Effector memory CD4-positive, alpha-beta T cell (primary cell): ENCODE results near the gene ATP6V1C2.
A peak's percentile ranks its signal among the peaks of the same experiment; 100 is the strongest.
"Not testable (repeated sequence)": the region's sequence is repeated elsewhere in the genome, so short reads cannot be mapped to it uniquely, and the experiment has no call there.

ENCODE experiments used
- DNase-seq, 3 donors: peaks; one replicate each; pipeline ENCODE4 v3.0.0-alpha.2; 2020
- H3K27ac ChIP-seq: 2 replicates; pipeline ENCODE4 v1.7.0; 2013; ENCODE audit warnings: mild to moderate bottlenecking, low read length, moderate library complexity; ENCODE audit not compliant: insufficient read depth, poor library complexity, severe bottlenecking
- H3K27me3 ChIP-seq: replicated peaks from 2 replicates; pipeline ENCODE4 v1.7.0; 2013; ENCODE audit warnings: mild to moderate bottlenecking, low read length; ENCODE audit not compliant: insufficient read depth, control insufficient read depth, poor library complexity, severe bottlenecking
- H3K36me3 ChIP-seq: 2 replicates; pipeline ENCODE4 v1.7.0; 2013; ENCODE audit warnings: mild to moderate bottlenecking, low read length, moderate library complexity; ENCODE audit not compliant: control insufficient read depth, insufficient read depth
- H3K4me1 ChIP-seq: 2 replicates; pipeline ENCODE4 v1.7.0; 2013; ENCODE audit warnings: low read length, mild to moderate bottlenecking; ENCODE audit not compliant: control insufficient read depth, insufficient read depth, poor library complexity, severe bottlenecking
- H3K4me3 ChIP-seq: 2 replicates; pipeline ENCODE4 v1.7.0; 2013; ENCODE audit warnings: low read length, low read depth, mild to moderate bottlenecking; ENCODE audit not compliant: insufficient read depth, poor library complexity, severe bottlenecking
- H3K9me3 ChIP-seq: 2 replicates; pipeline ENCODE4 v1.7.0; 2013; ENCODE audit warnings: mild to moderate bottlenecking, low read length, moderate library complexity; ENCODE audit not compliant: control insufficient read depth

The ATP6V1C2 gene

DNA sequence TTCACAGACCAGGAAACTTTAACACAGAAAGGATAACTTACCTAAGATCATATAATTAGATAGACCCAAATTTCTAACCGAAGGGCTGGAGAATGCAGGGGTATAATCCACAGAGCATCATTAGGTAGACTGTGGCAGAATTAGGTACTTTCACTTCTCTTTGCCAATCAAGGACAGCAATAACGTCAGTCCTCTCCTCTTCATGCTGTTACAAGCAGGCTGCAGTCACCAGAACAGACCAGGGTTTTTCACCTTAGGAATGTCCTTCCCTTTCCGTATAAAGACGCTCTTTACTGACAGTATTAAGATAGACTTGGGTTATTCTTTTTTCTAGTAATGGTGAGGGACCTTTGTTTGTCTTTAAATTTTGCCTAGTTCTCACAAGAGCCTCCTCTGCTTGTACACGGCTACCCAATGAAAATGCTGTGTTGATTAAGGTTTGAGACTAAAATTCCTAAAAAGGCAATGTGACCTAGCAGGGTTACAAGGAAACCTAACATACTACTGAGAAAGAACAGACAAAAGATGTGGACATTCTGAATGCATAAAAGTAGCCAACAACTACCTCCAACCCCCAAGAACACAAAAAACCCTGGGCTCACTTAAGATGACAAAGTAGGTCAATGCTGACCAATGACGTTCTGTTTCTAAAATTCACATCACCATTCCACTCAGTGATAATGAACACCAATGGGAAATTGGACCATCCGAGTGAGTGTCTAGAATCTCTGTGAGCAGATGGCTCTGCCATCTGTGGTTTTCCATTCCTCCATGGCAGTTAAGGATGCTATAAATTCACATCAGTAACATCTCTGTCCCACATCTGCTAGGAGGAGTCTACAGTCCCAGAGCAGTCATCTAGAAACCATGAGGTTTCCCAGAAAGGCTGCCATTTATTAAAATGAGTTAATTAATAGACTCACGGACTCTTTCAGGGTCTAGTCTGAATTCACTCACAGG lies 89.1 kb downstream of the ATP6V1C2 start:
- Histone ChIP-seq H3K4me3 (peak overlapping the region; percentile 79), H3K36me3 (no peaks in the 10 kb centered on the region), H3K9me3 (no peaks in the 10 kb centered on the region), H3K27me3 (no peaks in the 10 kb centered on the region), H3K4me1 (peaks cover 25% of the 10 kb centered on the region), H3K27ac (peak overlapping the region; percentile 81)
- DNase-seq, result no peak

GRCh38 chr2:10811517-10811916 lies 90.1 kb downstream of the ATP6V1C2 start:
- H3K9me3 ChIP-seq, result no peaks in the 10 kb centered on the region
- H3K27ac ChIP-seq, result peak overlapping the region; percentile 81
- H3K27me3 ChIP-seq, result no peaks in the 10 kb centered on the region
- H3K4me1 ChIP-seq, result peaks cover 25% of the 10 kb centered on the region
- peak overlapping the region; percentile 79 for H3K4me3 ChIP-seq
- H3K36me3 ChIP-seq, result no peaks in the 10 kb centered on the region
- DNase-seq, result no peak

DNA sequence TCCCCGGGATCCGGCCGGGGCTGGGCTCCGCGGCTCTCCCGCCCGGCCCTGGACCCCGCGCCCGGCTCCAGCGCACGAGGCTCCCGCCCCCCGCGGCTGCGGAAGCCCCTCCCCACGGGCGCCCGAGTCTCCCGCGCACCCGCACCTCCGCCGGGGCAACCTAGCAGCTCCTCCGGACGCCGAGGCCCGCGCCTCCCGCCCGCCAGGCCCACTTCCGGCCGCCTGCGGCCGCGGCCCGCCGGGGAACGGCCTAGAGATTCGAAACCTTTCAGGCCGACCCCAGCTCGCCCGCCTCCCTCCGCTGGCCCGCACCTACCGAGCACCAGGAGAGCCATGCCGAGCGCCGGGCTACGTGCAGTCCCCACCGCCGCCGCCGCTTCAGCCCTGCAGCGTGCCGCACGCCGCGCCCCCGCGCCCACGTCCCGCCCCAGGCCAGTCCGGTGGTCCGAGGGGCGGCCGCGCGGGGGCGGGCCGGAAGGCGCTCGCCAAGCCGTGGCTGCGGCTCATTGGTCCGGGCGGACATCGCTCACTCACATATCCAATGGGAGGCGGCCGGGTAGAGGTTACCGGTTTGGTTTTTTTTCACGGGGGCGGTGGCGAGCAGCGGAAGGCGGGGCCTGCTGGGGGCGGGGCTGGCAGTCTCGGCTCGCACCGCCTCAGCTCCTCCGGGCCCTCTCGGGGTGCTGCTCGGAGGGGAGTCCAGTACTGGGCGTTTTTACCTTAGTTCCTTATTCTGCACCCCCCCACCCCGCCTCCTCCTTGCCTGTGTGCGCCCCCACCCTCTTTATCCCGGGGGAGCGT lies 91.1 kb downstream of the ATP6V1C2 start, which contains the start of gene PDIA6:
Gene PDIA6, minus strand, starts transcription at position 424 of the 801 bp plus-strand sequence. Its CDS starts 89 bp downstream, at position 335.
- peaks cover 23% of the 10 kb centered on the region for H3K4me1 ChIP-seq
- peak within 1 kb of the TSS; percentile 81 for H3K27ac ChIP-seq
- H3K27me3 ChIP-seq, result no peaks in the 10 kb centered on the region
- peak within 1 kb of the TSS; percentile 79 for H3K4me3 ChIP-seq
- H3K9me3 ChIP-seq, result no peaks in the 10 kb centered on the region
- DNase-seq, result peak; percentile 87 to 93 (median 93)
- no peaks in the 10 kb centered on the region for H3K36me3 ChIP-seq

GRCh38 chr2:10813163-10814138 lies 92.0 kb downstream of the ATP6V1C2 start:
- H3K9me3 ChIP-seq, H3K27me3 ChIP-seq, DNase-seq, H3K36me3 ChIP-seq: not testable (repeated sequence)
- peak overlapping the region; percentile 79 for H3K4me3 ChIP-seq
- peak overlapping the region; percentile 81 for H3K27ac ChIP-seq
- H3K4me1 ChIP-seq, result peaks cover 20% of the 10 kb centered on the region

GRCh38 chr2:10814142-10814541 lies 92.7 kb downstream of the ATP6V1C2 start:
- H3K4me1 ChIP-seq, result peaks cover 20% of the 10 kb centered on the region
- no peaks in the 10 kb centered on the region for H3K27me3 ChIP-seq
- no peak overlapping the region for H3K27ac ChIP-seq
- H3K36me3 ChIP-seq, result no peaks in the 10 kb centered on the region
- no peaks in the 10 kb centered on the region for H3K9me3 ChIP-seq
- DNase-seq, result no peak
- H3K4me3 ChIP-seq, result no peak overlapping the region

DNA sequence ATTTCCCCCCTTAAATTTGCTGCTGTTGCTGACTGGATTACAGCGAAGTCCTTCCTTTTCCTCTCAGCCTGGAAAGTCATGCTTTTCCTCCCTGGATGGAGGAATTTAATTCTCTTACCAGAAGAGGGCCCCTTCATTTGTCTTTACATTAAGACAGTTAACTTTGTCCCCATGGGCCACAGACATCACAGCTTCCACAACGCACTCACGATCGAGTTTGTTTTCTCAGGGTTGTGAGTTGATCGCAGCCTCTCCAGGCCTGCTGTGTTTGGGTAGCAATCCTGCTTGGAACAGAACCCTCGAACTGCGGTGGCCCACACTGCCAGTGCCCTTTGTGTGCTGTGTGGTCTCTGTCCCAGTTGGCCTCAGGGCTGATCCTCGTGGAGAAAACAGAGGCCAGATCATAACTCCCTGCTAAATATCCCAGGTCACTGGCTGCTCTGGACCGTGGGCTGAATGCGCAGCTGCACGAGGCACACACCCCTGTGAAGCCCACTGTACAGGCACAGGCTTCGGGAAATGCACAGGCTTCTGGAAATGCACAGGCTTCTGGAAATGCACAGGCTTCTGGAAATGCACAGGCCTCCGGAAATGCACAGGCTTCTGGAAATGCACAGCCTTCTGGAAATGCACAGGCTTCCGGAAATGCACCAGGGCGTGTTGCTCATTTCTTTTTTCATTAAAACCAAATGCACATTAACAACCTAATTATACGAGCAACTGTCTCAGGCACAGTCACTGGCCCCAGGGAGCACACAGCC lies 93.3 kb downstream of the ATP6V1C2 start:
- Histone ChIP-seq H3K36me3 (no peaks in the 10 kb centered on the region), H3K27me3 (no peaks in the 10 kb centered on the region), H3K27ac (no peak overlapping the region), H3K9me3 (no peaks in the 10 kb centered on the region), H3K4me3 (no peak overlapping the region), H3K4me1 (peaks cover 20% of the 10 kb centered on the region)
- DNase-seq, result no peak

DNA sequence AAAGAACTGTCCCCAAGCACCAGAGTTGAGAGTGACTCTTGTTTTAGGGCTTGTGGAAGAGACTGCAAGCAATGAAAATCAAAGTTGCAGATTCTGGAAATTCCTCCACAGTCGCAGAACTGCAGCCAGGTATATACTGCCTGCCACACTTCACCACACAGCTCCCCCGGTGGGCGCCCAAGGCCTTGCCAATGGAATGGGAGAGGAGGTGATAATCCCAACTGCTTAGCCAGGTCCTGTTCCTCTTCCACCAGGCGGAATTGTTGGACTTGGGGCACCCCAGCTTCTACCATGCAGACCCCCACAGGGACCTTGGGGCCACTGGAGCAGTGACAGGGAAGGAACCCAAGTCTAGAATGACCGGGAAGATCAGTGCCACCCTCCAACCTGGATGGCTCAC lies 96.0 kb downstream of the ATP6V1C2 start:
- Histone ChIP-seq H3K27me3 (no peaks in the 10 kb centered on the region), H3K27ac (no peak overlapping the region)
- DNase-seq, result no peak

GRCh38 chr2:10818305-10818704 lies 96.9 kb downstream of the ATP6V1C2 start:
- DNase-seq, H3K4me1 ChIP-seq, H3K27ac ChIP-seq, H3K36me3 ChIP-seq, H3K9me3 ChIP-seq, H3K4me3 ChIP-seq, H3K27me3 ChIP-seq: not testable (repeated sequence)

More for the DNA sequence above, 96.0 kb downstream of the ATP6V1C2 start:
- Histone ChIP-seq H3K9me3 (no peaks in the 10 kb centered on the region), H3K4me3 (no peak overlapping the region), H3K36me3 (no peaks in the 10 kb centered on the region), H3K4me1 (peaks cover 5% of the 10 kb centered on the region)

GRCh38 chr2:10818984-10819383 lies 97.6 kb downstream of the ATP6V1C2 start:
- Histone ChIP-seq H3K9me3 (no peaks in the 10 kb centered on the region), H3K36me3 (no peaks in the 10 kb centered on the region), H3K27ac (no peak overlapping the region), H3K4me3 (no peak overlapping the region), H3K27me3 (no peaks in the 10 kb centered on the region), H3K4me1 (no peaks in the 10 kb centered on the region)
- no peak for DNase-seq
